HCT116 (cell line): ENCODE measurements around the gene INPP5E. TPM values are rescaled to one million over a fixed set of nuclear protein-coding genes. Genes with fewer than 3 reads are reported as not detected.

Experiments used
- ATAC-seq: fragments of 200-7000 bp; cut with Tn5 transposase; 2 replicates; pipeline ENCODE4 v1.9.1; 2020; ENCODE audit warnings: mild to moderate bottlenecking, moderate library complexity
- BruUV-seq: library from RNA; stranded (reverse); fragments of 400-500 nt; replicated peaks from 2 replicates; lab custom pipeline; 2021; lab: Mats Ljungman, UMichigan
- CTCF ChIA-PET: fragments of 300-600 bp; sonication (Branson Sonifier 250); formaldehyde crosslinking; loops from one replicate; lab custom pipeline; 2021; ENCODE audit warnings: antibody characterized with exemption; lab: Charles Lee
- POLR2A ChIA-PET: fragments of 300-600, 350-600 bp; sonication (Branson Sonifier 250); formaldehyde crosslinking; loops from one replicate; lab custom pipeline; 2021; ENCODE audit warnings: antibody characterized with exemption; lab: Charles Lee
- RAD21 ChIA-PET, 2 experiments: fragments of 300-600 bp; sonication (Branson Sonifier 250); formaldehyde crosslinking; loops; one replicate each; lab custom pipeline; 2023; ENCODE audit warnings: low total read pairs in 2 of 2; ENCODE audit not compliant: uncharacterized antibody in 2 of 2, unreplicated experiment in 2 of 2, low non-redundant PET in 1 of 2; lab: Charles Lee
- DNase-seq: peaks from one replicate; pipeline ENCODE4 v3.0.0-alpha.2; 2010; ENCODE audit warnings: low read depth, low spot score
- H2AFZ ChIP-seq: fragments of 200-600 bp; shearing (Covaris generic), sonication (generic); 2 replicates; pipeline ENCODE4 v1.6.1; 2017; ENCODE audit warnings: low read depth, mixed run types, mixed read lengths, antibody characterized with exemption, low read length; ENCODE audit not compliant: poor library complexity, severe bottlenecking
- H3K27ac ChIP-seq: 2 replicates; pipeline ENCODE4 v1.5.1; 2012; ENCODE audit warnings: low read depth, low read length
- H3K27me3 ChIP-seq: fragments of 200-600 bp; sonication (generic); 2 replicates; pipeline ENCODE4 v1.6.1; 2016; ENCODE audit warnings: mixed run types, low read length, mixed read lengths; ENCODE audit not compliant: insufficient read depth
- H3K36me3 ChIP-seq, 2 experiments: fragments of 200-500 bp in 1 of 2; fragments of 200-600 bp in 1 of 2; sonication (Bioruptor generic) in 1 of 2; sonication (generic) in 1 of 2; 2 replicates each; pipeline versions ENCODE4 v1.5.1 to v1.6.1; 2014 to 2016; ENCODE audit warnings: low read length in 2 of 2, inconsistent platforms in 1 of 2, mixed read lengths in 1 of 2, mixed run types in 1 of 2; ENCODE audit not compliant: insufficient read depth in 2 of 2, control insufficient read depth in 1 of 2
- H3K4me1 ChIP-seq, 2 experiments: fragments of 200-600 bp in 1 of 2; sonication (generic) in 1 of 2; 2 replicates each; pipeline versions ENCODE4 v1.5.1 to v1.6.1; 2012 to 2017; ENCODE audit warnings: low read length in 2 of 2, inconsistent platforms in 1 of 2, mild to moderate bottlenecking in 1 of 2, mixed read lengths in 1 of 2, mixed run types in 1 of 2, moderate library complexity in 1 of 2; ENCODE audit not compliant: insufficient read depth in 2 of 2, control insufficient read depth in 1 of 2
- H3K4me2 ChIP-seq: fragments of 200-600 bp; sonication (generic); 2 replicates; pipeline ENCODE4 v1.6.1; 2017; ENCODE audit warnings: mixed run types, low read length, mixed read lengths
- H3K4me3 ChIP-seq, 2 experiments: fragments of 200-600 bp in 1 of 2; sonication (generic) in 1 of 2; replicated peaks in 1 of 2; 2 replicates each; pipeline ENCODE4 v1.5.1; 2011 to 2016; ENCODE audit warnings: low read length in 2 of 2, control low read depth in 1 of 2, low read depth in 1 of 2, mild to moderate bottlenecking in 1 of 2, mixed read lengths in 1 of 2, mixed run types in 1 of 2
- H3K79me2 ChIP-seq: fragments of 200-600 bp; sonication (generic); 2 replicates; pipeline ENCODE4 v1.6.1; 2017; ENCODE audit warnings: mild to moderate bottlenecking, mixed run types, low read length, moderate library complexity, mixed read lengths; ENCODE audit not compliant: insufficient read depth
- H3K9ac ChIP-seq: fragments of 200-600 bp; sonication (generic); 2 replicates; pipeline ENCODE4 v1.6.1; 2016; ENCODE audit warnings: low read length, mixed read lengths
- H3K9me2 ChIP-seq: fragments of 200-600 bp; sonication (generic), shearing (Covaris generic); 2 replicates; pipeline ENCODE4 v1.6.1; 2017; ENCODE audit warnings: mixed run types, mild to moderate bottlenecking, moderate library complexity; ENCODE audit not compliant: insufficient read depth
- H3K9me3 ChIP-seq, 2 experiments: fragments of 200-500 bp in 1 of 2; fragments of 200-600 bp in 1 of 2; sonication (Bioruptor generic) in 1 of 2; sonication (generic) in 1 of 2; 2 replicates each; pipeline ENCODE4 v1.6.1; 2014 to 2017; ENCODE audit warnings: low read length in 2 of 2, mixed read lengths in 2 of 2, inconsistent platforms in 1 of 2, low read depth in 1 of 2, mild to moderate bottlenecking in 1 of 2, mixed run types in 1 of 2, moderate library complexity in 1 of 2; ENCODE audit not compliant: control insufficient read depth in 1 of 2, insufficient read depth in 1 of 2
- H4K20me1 ChIP-seq: fragments of 200-600 bp; sonication (generic), shearing (Covaris generic); 2 replicates; pipeline ENCODE4 v1.6.1; 2017; ENCODE audit warnings: mixed run types, mild to moderate bottlenecking, moderate library complexity; ENCODE audit not compliant: insufficient read depth
- CEBPB ChIP-seq: IDR thresholded peaks from 2 replicates; pipeline ENCODE4 v1.6.1; 2012; ENCODE audit warnings: low read depth
- EGR1 ChIP-seq: IDR thresholded peaks from 2 replicates; pipeline ENCODE4 v1.6.1; 2012; ENCODE audit warnings: low read depth
- ELF1 ChIP-seq: IDR thresholded peaks from 2 replicates; pipeline ENCODE4 v1.6.1; 2012; ENCODE audit warnings: low read depth, borderline replicate concordance
- EZH2 ChIP-seq: fragments of 200-600 bp; sonication (generic); IDR thresholded peaks from 2 replicates; pipeline ENCODE4 v1.6.1; 2017; ENCODE audit warnings: antibody characterized with exemption, mixed run types
- JUND ChIP-seq: IDR thresholded peaks from 2 replicates; pipeline ENCODE4 v1.6.1; 2012
- MAX ChIP-seq: IDR thresholded peaks from 2 replicates; pipeline ENCODE4 v1.6.1; 2012
- POLR2A ChIP-seq: IDR thresholded peaks from 2 replicates; pipeline ENCODE4 v1.7.0; 2011; ENCODE audit warnings: borderline replicate concordance; ENCODE audit not compliant: insufficient read depth, insufficient read length; ENCODE audit errors: extremely low read depth
- RAD21 ChIP-seq: IDR thresholded peaks from 2 replicates; pipeline ENCODE4 v1.6.1; 2012; ENCODE audit warnings: low read depth, mild to moderate bottlenecking
- SIN3A ChIP-seq: IDR thresholded peaks from 2 replicates; pipeline ENCODE4 v1.6.1; 2012; ENCODE audit warnings: low read depth
- SRF ChIP-seq: IDR thresholded peaks from 2 replicates; pipeline ENCODE4 v1.6.1; 2012; ENCODE audit warnings: low read depth
- YY1 ChIP-seq: IDR thresholded peaks from 2 replicates; pipeline ENCODE4 v1.6.1; 2011; ENCODE audit warnings: low read length, low read depth, moderate library complexity, mild to moderate bottlenecking; ENCODE audit not compliant: insufficient replicate concordance; ENCODE audit errors: extremely low read depth
- intact Hi-C: fragments of 100-400 bp; cut with micrococcal nuclease; formaldehyde crosslinking; loops from 2 replicates; pipeline ENCODE4 v1.10.0; 2022
- total RNA-seq: library from RNA; stranded (reverse); gene quantifications from one replicate; pipeline ENCODE4 v1.2.1, GENCODE V29; 2021; ENCODE audit not compliant: unreplicated experiment

Gene INPP5E
- total RNA-seq, 1 experiment from 2014 or later, result 23.8 TPM

- TF ChIP-seq MAX (no peak), POLR2A (no peak), RAD21 (no peak), EGR1 (no peak), YY1 (no peak), JUND (no peak), SIN3A (no peak), SRF (no peak), CEBPB (no peak), EZH2 (no peak)
Observed at GRCh38 chr9:136454026-136454796, 14.6 kb upstream of the INPP5E start (continued).

- Histone ChIP-seq H3K4me3 (no peak overlapping the region), H3K79me2 (peaks cover 3% of the 10 kb centered on the region; the same call in 1 of the 2 replicates), H3K9me2 (no peaks in the 10 kb centered on the region), H3K36me3 (peaks cover 39 to 57% of the 10 kb centered on the region in 2 experiments; a peak in 3 of 4 replicates), H3K27me3 (no peaks in the 10 kb centered on the region), H3K27ac (no peak overlapping the region), H4K20me1 (no peaks in the 10 kb centered on the region), H3K4me1 (no peaks in the 10 kb centered on the region), H3K4me2 (no peak overlapping the region), H3K9me3 (no peaks in the 10 kb centered on the region), H2AFZ (no peak overlapping the region), H3K9ac (no peak overlapping the region)
- POLR2A ChIA-PET, result no interaction called here
- ATAC-seq (no peak), DNase-seq (no peak)
- BruUV-seq, result no TSS peak
- RAD21 ChIA-PET, result interaction anchor here in 1 of 2 experiments (0.8 kb wide), 1 partner anchor 22 kb away, joined by 4 read pairs; no protein-coding TSS in a partner anchor
- no peak for TF ChIP-seq ELF1
- TF ChIP-seq SRF, result no peak
- TF ChIP-seq JUND, result no peak
- CTCF ChIA-PET, result no interaction called here
- intact Hi-C loops, result no loop called here
Observed at GRCh38 chr9:136453326-136453725, 13.7 kb upstream of the INPP5E start.
